NOMO-1 treated with dmso at 0.1 percent for 144 hours (cell line): Measurements from ENCODE around the gene SEPTIN8.

Experiments used
- DNase-seq: peaks from one replicate; lab custom pipeline; 2025; ENCODE audit not compliant: unreplicated experiment; lab: John Stamatoyannopoulos, UW

Gene SEPTIN8

GRCh38 chr5:132785365-132785764 is 8.3 kb upstream of the SEPTIN8 start:
- DNase-seq, result no peak

- peak; percentile 10 for DNase-seq
Measured at GRCh38 chr5:132782101-132782500, 5.1 kb upstream of the SEPTIN8 start.

- DNase-seq, result no peak
Measured at GRCh38 chr5:132781029-132781428, 4.0 kb upstream of the SEPTIN8 start.

GRCh38 chr5:132780577-132780976 is 3.5 kb upstream of the SEPTIN8 start:
- DNase-seq, result no peak

- no peak for DNase-seq
Measured at GRCh38 chr5:132779961-132780360, 2.9 kb upstream of the SEPTIN8 start.

GRCh38 chr5:132778856-132779255 is 1.8 kb upstream of the SEPTIN8 start:
- no peak for DNase-seq

GRCh38 chr5:132778129-132778528 is 1.1 kb upstream of the SEPTIN8 start:
- DNase-seq, result no peak

GRCh38 chr5:132776938-132777208 is 166 bp downstream of the SEPTIN8 start:
- no peak for DNase-seq

- no peak for DNase-seq
Measured at GRCh38 chr5:132776131-132776937, 705 bp downstream of the SEPTIN8 start.

GRCh38 chr5:132775476-132775961 is 1.5 kb downstream of the SEPTIN8 start:
- DNase-seq, result no peak

GRCh38 chr5:132774896-132775295 is 2.1 kb downstream of the SEPTIN8 start:
- DNase-seq, result no peak

GRCh38 chr5:132774406-132774805 is 2.6 kb downstream of the SEPTIN8 start:
- no peak for DNase-seq

- DNase-seq, result no peak
Measured at GRCh38 chr5:132773601-132774355, 3.3 kb downstream of the SEPTIN8 start.

GRCh38 chr5:132773114-132773513 is 3.9 kb downstream of the SEPTIN8 start:
- no peak for DNase-seq

GRCh38 chr5:132772291-132773070 is 4.6 kb downstream of the SEPTIN8 start:
- no peak for DNase-seq

- no peak for DNase-seq
Measured at GRCh38 chr5:132771503-132771998, 5.5 kb downstream of the SEPTIN8 start.

- DNase-seq, result no peak
Measured at GRCh38 chr5:132770476-132771159, 6.4 kb downstream of the SEPTIN8 start.

GRCh38 chr5:132768485-132768868 is 8.6 kb downstream of the SEPTIN8 start:
- DNase-seq, result no peak

GRCh38 chr5:132767150-132767549 is 9.9 kb downstream of the SEPTIN8 start:
- no peak for DNase-seq

GRCh38 chr5:132766806-132767055 is 10.3 kb downstream of the SEPTIN8 start:
- DNase-seq, result no peak
